SK-N-SH (cell line): ENCODE measurements around the gene XRRA1. TPM values are rescaled to one million over a fixed set of nuclear protein-coding genes. Genes with fewer than 3 reads are reported as not detected.
"Not testable (repeated sequence)": the region's sequence is repeated elsewhere in the genome, so short reads cannot be mapped to it uniquely, and the experiment has no call there.

Experiments used
- CTCF ChIA-PET: fragments of 300-600, 350-600 bp; formaldehyde crosslinking; extraction: SDS; loops from one replicate; lab custom pipeline; 2021; lab: Yijun Ruan, JAX
- POLR2A ChIA-PET: fragments of 350-600 bp; sonication (Branson Sonifier 250); formaldehyde crosslinking; extraction: SDS; loops from one replicate; lab custom pipeline; 2020; ENCODE audit warnings: antibody characterized with exemption, inconsistent platforms; lab: Yijun Ruan, JAX
- DNase-seq: peaks from one replicate; pipeline ENCODE4 v3.0.0; 2012
- H2AFZ ChIP-seq: fragments of 200-600 bp; sonication (generic); 2 replicates; pipeline ENCODE4 v1.8.1; 2016; ENCODE audit warnings: antibody characterized with exemption, mild to moderate bottlenecking, low read depth
- H3F3A ChIP-seq: fragments of 200-600 bp; sonication (generic); replicated peaks from 2 replicates; pipeline ENCODE3; 2016; ENCODE audit warnings: antibody characterized with exemption, mild to moderate bottlenecking; ENCODE audit not compliant: insufficient read depth
- H3K27ac ChIP-seq, 2 experiments: fragments of 200-500 bp in 1 of 2; fragments of 200-600 bp in 1 of 2; sonication (Bioruptor generic) in 1 of 2; sonication (generic), shearing (Covaris generic) in 1 of 2; 2 replicates each; pipeline versions ENCODE4 v1.5.1 to v1.6.1; 2014 to 2016; ENCODE audit warnings: low read depth in 2 of 2, inconsistent platforms in 1 of 2, low read length in 1 of 2, mild to moderate bottlenecking in 1 of 2, mixed read lengths in 1 of 2
- H3K27me3 ChIP-seq: fragments of 200-600 bp; sonication (generic), shearing (Covaris generic); 2 replicates; pipeline ENCODE4 v1.6.1; 2016; ENCODE audit warnings: mixed run types; ENCODE audit not compliant: insufficient read depth
- H3K36me3 ChIP-seq, 2 experiments: fragments of 200-500 bp in 1 of 2; fragments of 200-600 bp in 1 of 2; sonication (Bioruptor generic) in 1 of 2; sonication (generic) in 1 of 2; replicated peaks in 1 of 2; 2 replicates each; pipeline versions ENCODE3 to v1.5.1; 2014 to 2016; ENCODE audit warnings: low read length in 1 of 2, mild to moderate bottlenecking in 1 of 2; ENCODE audit not compliant: insufficient read depth in 2 of 2, control insufficient read depth in 1 of 2
- H3K4me1 ChIP-seq, 2 experiments: fragments of 200-500 bp in 1 of 2; fragments of 200-600 bp in 1 of 2; sonication (Bioruptor generic) in 1 of 2; sonication (generic), shearing (Covaris generic) in 1 of 2; 2 replicates each; pipeline versions ENCODE4 v1.5.1 to v1.6.1; 2014 to 2016; ENCODE audit warnings: low read depth in 1 of 2, low read length in 1 of 2, mixed run types in 1 of 2; ENCODE audit not compliant: insufficient read depth in 2 of 2, control insufficient read depth in 1 of 2
- H3K4me2 ChIP-seq: fragments of 200-600 bp; sonication (generic), shearing (Covaris generic); 2 replicates; pipeline ENCODE4 v1.6.1; 2017; ENCODE audit warnings: mixed run types
- H3K4me3 ChIP-seq, 2 experiments: fragments of 200-500 bp in 1 of 2; fragments of 200-600 bp in 1 of 2; sonication (Bioruptor generic) in 1 of 2; sonication (generic), shearing (Covaris generic) in 1 of 2; 2 replicates each; pipeline versions ENCODE4 v1.5.1 to v1.8.1; 2014 to 2016; ENCODE audit warnings: low read depth in 2 of 2, inconsistent platforms in 1 of 2, low read length in 1 of 2, mild to moderate bottlenecking in 1 of 2, mixed read lengths in 1 of 2, moderate library complexity in 1 of 2
- H3K79me2 ChIP-seq: fragments of 200-600 bp; sonication (generic); 2 replicates; pipeline ENCODE4 v1.8.1; 2017; ENCODE audit warnings: mild to moderate bottlenecking; ENCODE audit not compliant: insufficient read depth
- H3K9ac ChIP-seq: fragments of 200-600 bp; sonication (generic); 2 replicates; pipeline ENCODE4 v1.6.1; 2017; ENCODE audit warnings: mixed run types
- H3K9me2 ChIP-seq: fragments of 200-600 bp; sonication (generic); 2 replicates; pipeline ENCODE4 v1.6.1; 2017; ENCODE audit warnings: mixed run types
- H3K9me3 ChIP-seq: fragments of 200-600 bp; sonication (generic); 2 replicates; pipeline ENCODE4 v1.6.1; 2017; ENCODE audit warnings: mixed run types, mild to moderate bottlenecking, moderate library complexity
- H4K20me1 ChIP-seq: fragments of 200-600 bp; sonication (generic); 2 replicates; pipeline ENCODE4 v1.6.1; 2017; ENCODE audit warnings: mild to moderate bottlenecking, mixed run types; ENCODE audit not compliant: insufficient read depth
- ELF1 ChIP-seq: IDR thresholded peaks from 2 replicates; pipeline ENCODE4 v1.4.0; 2012
- EZH2phosphoT487 ChIP-seq: fragments of 200-600 bp; sonication (generic); IDR thresholded peaks from 2 replicates; pipeline ENCODE4 v1.6.1; 2017; ENCODE audit warnings: low read depth, mixed run types, mild to moderate bottlenecking, antibody characterized with exemption, moderate library complexity, borderline replicate concordance
- FOXM1 ChIP-seq: IDR thresholded peaks from 2 replicates; pipeline ENCODE4 v1.4.0; 2012; ENCODE audit warnings: low read depth, mild to moderate bottlenecking
- GABPA ChIP-seq: IDR thresholded peaks from 2 replicates; pipeline ENCODE4 v1.4.0; 2012; ENCODE audit warnings: low read depth, mild to moderate bottlenecking
- MXI1 ChIP-seq: IDR thresholded peaks from 2 replicates; pipeline ENCODE4 v1.6.1; 2012; ENCODE audit warnings: mild to moderate bottlenecking, low read depth, low read length, improper control_type of control experiment
- PBX3 ChIP-seq: IDR thresholded peaks from 2 replicates; pipeline ENCODE4; 2012
- RFX5 ChIP-seq: IDR thresholded peaks from 2 replicates; pipeline ENCODE4 v1.6.1; 2012; ENCODE audit warnings: mild to moderate bottlenecking, improper control_type of control experiment, low read length
- WGBS: methylation state at CpG from one replicate; pipeline ENCODE4 v1.1.6; 2017; ENCODE audit warnings: low lambda C conversion rate; 5-methylcytosine and 5-hydroxymethylcytosine counted together
- polyA plus RNA-seq, 3 experiments: library from polyadenylated mRNA; depleted of rRNA; stranded (reverse); fragments of >200 nt; gene quantifications; 2 replicates each; pipeline ENCODE4 v1.2.3, GENCODE V29; 2012

Gene XRRA1
- polyA plus RNA-seq, 1 of the 3 experiments (the other 2 are of a cell fraction): 12.9 TPM

DNA sequence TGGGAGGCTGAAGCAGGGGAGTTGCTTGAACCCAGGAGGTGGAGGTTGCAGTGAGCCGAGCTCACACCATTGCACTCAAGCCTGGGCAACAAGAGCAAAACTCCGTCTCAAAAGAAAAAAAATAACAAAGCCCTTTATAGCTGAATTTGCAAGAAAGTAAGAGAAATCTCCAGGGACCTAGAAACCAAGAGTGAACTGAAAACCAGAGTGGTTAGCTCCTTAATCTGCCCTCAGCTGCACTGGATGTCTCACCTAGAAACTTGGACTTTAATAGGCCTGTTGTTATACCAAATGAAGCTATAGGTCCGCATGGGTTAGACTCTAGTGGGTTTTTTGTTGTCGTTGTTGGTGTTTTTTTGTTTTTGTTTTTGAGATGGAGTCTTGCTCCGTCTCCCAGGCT, 44.0 kb upstream of the XRRA1 start (continued):
- TF ChIP-seq PBX3: no peak
- TF ChIP-seq, all 33 proteins: peak for 0

DNA sequence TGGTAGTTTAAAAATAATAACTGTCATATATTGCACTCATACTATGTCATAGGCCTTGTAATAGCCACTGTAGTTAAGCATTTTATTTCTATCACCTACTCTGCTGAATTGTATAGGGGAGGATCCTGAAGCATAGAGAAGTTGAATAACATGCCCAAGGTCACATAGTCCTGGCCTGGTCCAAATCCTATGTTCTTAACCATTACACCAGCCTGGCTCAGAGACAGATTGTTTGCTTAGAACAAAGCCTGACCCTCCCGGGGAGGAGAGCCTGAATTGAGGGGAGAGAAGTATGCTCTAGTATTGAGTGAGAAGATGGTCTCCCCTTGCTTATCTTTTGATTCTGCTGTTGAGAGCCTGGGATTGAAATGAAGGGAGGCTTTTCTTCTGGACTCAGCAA, 42.0 kb upstream of the XRRA1 start:
- Histone ChIP-seq H3K4me2 (no peak overlapping the region), H3K9me2 (no peaks in the 10 kb centered on the region), H3K79me2 (peaks cover 12% of the 10 kb centered on the region; the same call in 1 of the 2 replicates), H3K4me1 (peaks cover 0 to 10% of the 10 kb centered on the region in 2 experiments; a peak in 2 of 4 replicates), H3K4me3 (no peak overlapping the region), H3K36me3 (peaks cover 6 to 13% of the 10 kb centered on the region in 2 experiments), H3F3A (peaks cover 11% of the 10 kb centered on the region), H3K9ac (no peak overlapping the region), H4K20me1 (no peaks in the 10 kb centered on the region), H3K9me3 (no peaks in the 10 kb centered on the region), H3K27ac (no peak overlapping the region), H2AFZ (no peak overlapping the region), H3K27me3 (no peaks in the 10 kb centered on the region)
- WGBS: 90% methylated on average over 1 of the region's 1 CpG
- TF ChIP-seq PBX3: no peak
- TF ChIP-seq EZH2phosphoT487: no peak
- no peak for TF ChIP-seq GABPA
- no peak for TF ChIP-seq ELF1
- no peak for TF ChIP-seq FOXM1
- TF ChIP-seq RFX5: no peak
- TF ChIP-seq MXI1: no peak
- no peak for DNase-seq
- POLR2A ChIA-PET: no interaction called here
- CTCF ChIA-PET: no interaction called here

GRCh38 chr11:74990150-74990549, 41.3 kb upstream of the XRRA1 start:
- H3K9ac ChIP-seq, H3K4me3 ChIP-seq, H4K20me1 ChIP-seq, H3K4me2 ChIP-seq, H2AFZ ChIP-seq, H3K27ac ChIP-seq, DNase-seq, H3K27me3 ChIP-seq, H3K9me3 ChIP-seq, POLR2A ChIA-PET, H3K9me2 ChIP-seq, H3K4me1 ChIP-seq: not testable (repeated sequence)
- 95% methylated on average over 4 of the region's 4 CpGs for WGBS
- Histone ChIP-seq H3K36me3 (peaks cover 0 to 10% of the 10 kb centered on the region in 2 experiments), H3K79me2 (peaks cover 12% of the 10 kb centered on the region; the same call in 1 of the 2 replicates), H3F3A (peaks cover 14% of the 10 kb centered on the region)
- CTCF ChIA-PET: interaction anchor here (1.5 kb wide), 2 partner anchors 252 to 258 kb away, joined by 3 to 6 read pairs; no protein-coding TSS in a partner anchor
